Prostate gland (tissue), 2 donors: ENCODE results near the gene AGPAT2.
"Not testable (repeated sequence)": the region's sequence is repeated elsewhere in the genome, so short reads cannot be mapped to it uniquely, and the experiment has no call there.

Experiments
- POLR2A ChIP-seq: fragments of 450-650 bp; IDR thresholded peaks from one replicate; pipeline ENCODE4 v1.6.1; 2016; ENCODE audit warnings: antibody characterized with exemption, mild to moderate bottlenecking
- TF ChIP-seq, protein P1 (sequence below), 4 experiments: fragments of 200-600 bp in 2 of 4; fragments of 450-650 bp in 2 of 4; sonication (generic) in 2 of 4; IDR thresholded peaks; 1 replicate in 3 of 4; 2 replicates in 1 of 4; pipeline ENCODE4 v1.5.1; 2016 to 2019; ENCODE audit warnings: antibody characterized with exemption in 4 of 4, mild to moderate bottlenecking in 2 of 4, moderate library complexity in 2 of 4

DNA sequence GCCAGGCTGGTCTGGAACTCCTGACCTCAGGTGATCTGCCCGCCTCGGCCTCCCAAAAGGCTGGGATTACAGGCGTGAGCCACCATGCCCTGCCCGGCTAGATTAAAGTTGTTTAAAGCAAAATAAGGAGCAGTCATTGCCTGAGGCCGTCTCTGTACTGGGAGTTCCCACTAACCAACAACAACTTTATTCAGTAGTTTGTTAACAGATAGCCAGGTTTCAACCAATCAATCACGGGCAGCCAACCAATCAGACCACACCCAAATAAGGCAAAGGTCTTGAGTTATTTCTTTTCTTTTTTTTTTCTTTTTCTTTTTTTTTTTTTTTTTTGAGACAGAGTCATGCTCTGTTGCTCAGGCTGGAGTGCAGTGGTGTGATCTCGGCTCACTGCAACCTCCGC, 17.5 kb upstream of the AGPAT2 start:
- TF ChIP-seq, protein P1, sequence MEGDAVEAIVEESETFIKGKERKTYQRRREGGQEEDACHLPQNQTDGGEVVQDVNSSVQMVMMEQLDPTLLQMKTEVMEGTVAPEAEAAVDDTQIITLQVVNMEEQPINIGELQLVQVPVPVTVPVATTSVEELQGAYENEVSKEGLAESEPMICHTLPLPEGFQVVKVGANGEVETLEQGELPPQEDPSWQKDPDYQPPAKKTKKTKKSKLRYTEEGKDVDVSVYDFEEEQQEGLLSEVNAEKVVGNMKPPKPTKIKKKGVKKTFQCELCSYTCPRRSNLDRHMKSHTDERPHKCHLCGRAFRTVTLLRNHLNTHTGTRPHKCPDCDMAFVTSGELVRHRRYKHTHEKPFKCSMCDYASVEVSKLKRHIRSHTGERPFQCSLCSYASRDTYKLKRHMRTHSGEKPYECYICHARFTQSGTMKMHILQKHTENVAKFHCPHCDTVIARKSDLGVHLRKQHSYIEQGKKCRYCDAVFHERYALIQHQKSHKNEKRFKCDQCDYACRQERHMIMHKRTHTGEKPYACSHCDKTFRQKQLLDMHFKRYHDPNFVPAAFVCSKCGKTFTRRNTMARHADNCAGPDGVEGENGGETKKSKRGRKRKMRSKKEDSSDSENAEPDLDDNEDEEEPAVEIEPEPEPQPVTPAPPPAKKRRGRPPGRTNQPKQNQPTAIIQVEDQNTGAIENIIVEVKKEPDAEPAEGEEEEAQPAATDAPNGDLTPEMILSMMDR (IDR thresholded peaks at IDR 0.05) = not testable (repeated sequence)
- not testable (repeated sequence) for TF ChIP-seq POLR2A
